Adrenal gland (tissue), 5 donors: Measurements from ENCODE around the gene CHCHD1.

Source experiments
- CTCF ChIP-seq, 6 experiments: fragments of 450-650 bp in 4 of 6; fragments of 200-600 bp in 2 of 6; sonication (generic) in 1 of 6; IDR thresholded peaks; 1 replicate in 5 of 6; 2 replicates in 1 of 6; pipeline versions ENCODE4 v1.5.1 to v1.8.0; 2016 to 2021; ENCODE audit warnings: antibody characterized with exemption in 6 of 6, mild to moderate bottlenecking in 2 of 6, moderate library complexity in 1 of 6
- POLR2A ChIP-seq, 2 donors: fragments of 450-650 bp; IDR thresholded peaks; one replicate each; pipeline ENCODE4 v1.6.1; 2017; ENCODE audit warnings: antibody characterized with exemption in 2 of 2, mild to moderate bottlenecking in 2 of 2, moderate library complexity in 1 of 2
- donor health status: DM: no; HTN: no; CAD: no.

DNA sequence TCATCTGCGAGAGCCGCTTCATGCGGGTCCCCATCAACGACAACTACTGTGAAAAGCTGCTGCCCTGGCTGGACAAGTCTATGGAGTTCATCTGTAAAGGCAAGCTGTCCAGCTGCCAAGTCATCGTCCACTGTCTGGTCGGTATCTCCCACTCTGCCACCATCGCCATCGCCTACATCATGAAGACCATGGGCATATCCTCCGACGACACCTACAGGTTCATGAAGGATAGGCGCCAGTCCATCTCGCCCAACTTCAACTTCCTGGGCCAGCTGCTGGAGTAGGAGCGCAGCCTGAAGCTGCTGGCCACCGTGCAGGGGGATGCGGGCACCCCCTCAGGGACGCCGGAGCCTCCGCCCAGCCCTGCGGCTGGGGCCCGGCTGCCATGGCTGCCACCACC is 49.4 kb upstream of the CHCHD1 start:
- no peak for TF ChIP-seq CTCF (IDR thresholded peaks at IDR 0.05)
- no peak for TF ChIP-seq POLR2A (IDR thresholded peaks at IDR 0.05)
